ENCODE data around the gene CFAP126. TPM values are rescaled to one million over a fixed set of nuclear protein-coding genes. Genes with fewer than 3 reads are reported as not detected.

Gene CFAP126
- total RNA-seq: not detected

DNA sequence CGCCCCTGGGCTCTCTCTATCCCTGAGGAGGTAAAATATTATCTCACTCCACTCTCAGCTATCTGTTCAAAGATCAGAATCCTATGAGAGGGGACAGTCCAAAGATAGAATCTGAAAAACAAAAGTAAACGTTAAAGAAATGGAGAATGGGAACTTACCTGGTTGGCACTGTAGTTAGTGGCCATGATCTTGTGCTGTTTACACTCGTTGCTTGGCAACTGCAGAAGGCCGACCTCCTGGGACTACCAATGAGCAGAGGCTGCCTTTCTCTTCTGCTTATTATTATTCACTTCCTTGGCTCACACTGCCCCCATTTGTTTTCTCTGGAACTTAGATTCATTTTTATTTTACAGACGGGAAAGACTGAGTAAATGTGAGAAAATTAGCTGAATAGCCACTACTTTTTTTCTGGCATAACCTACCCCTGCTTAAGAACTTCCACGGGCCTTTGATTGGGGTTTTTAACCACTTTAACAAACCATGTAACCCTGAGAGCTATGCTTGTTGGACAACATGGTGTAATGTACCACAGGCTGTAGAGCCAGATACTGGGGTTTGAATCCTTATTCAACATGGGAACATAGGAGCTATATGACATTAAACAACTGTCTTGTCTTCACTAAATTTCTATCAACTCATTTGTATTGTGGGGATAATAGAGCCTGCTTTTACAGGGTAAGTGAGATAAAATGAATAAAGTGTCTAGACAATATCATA, at the start of gene CFAP126:
Gene CFAP126 (minus strand): TSS at position 193 of the 717 bp plus-strand sequence. CDS start 8 bp downstream, at position 185.

Small RNA genes lying within 50 kb of the gene (small RNA-seq; reads per million reads assigned to genes)
- 0 reads per million in 2 donors for gene AL592295.2
- gene RNU6-481P: 0 reads per million in 2 donors

Other genes starting within 250 kb of the CFAP126 start
- gene PFDN2, start 249.8 kb downstream of the CFAP126 start, total RNA-seq: 10 to 100 TPM; 24.4 to 38.0 TPM
- gene NIT1, start 249.8 kb downstream of the CFAP126 start, total RNA-seq: 10 to 100 TPM; 29.9 to 30.3 TPM
- gene DEDD, start 235.2 kb downstream of the CFAP126 start, total RNA-seq: 10 to 100 TPM; 28.6 to 40.0 TPM
- 10 to 100 TPM; 59.2 to 63.9 TPM for gene UFC1, start 213.9 kb downstream of the CFAP126 start, total RNA-seq
- 10 to 100 TPM in 1 of 2 donors, 1 to 10 TPM in 1; 9.0 to 12.0 TPM for gene USP21, start 208.4 kb downstream of the CFAP126 start, total RNA-seq
- gene PPOX, start 201.4 kb downstream of the CFAP126 start, total RNA-seq: 10 to 100 TPM; 11.4 to 14.7 TPM
- 10 to 100 TPM; 27.3 to 29.9 TPM for gene B4GALT3, start 190.4 kb downstream of the CFAP126 start, total RNA-seq
- gene ADAMTS4, start 168.8 kb downstream of the CFAP126 start, total RNA-seq: 10 to 100 TPM in 1 of 2 donors, 1 to 10 TPM in 1; 4.0 to 18.6 TPM
- gene NDUFS2, start 165.5 kb downstream of the CFAP126 start, total RNA-seq: 100 to 1,000 TPM; 137 to 170 TPM
- gene FCER1G, start 152.6 kb downstream of the CFAP126 start, total RNA-seq: under 1 TPM; 0.34 to 0.67 TPM
- not detected for gene APOA2, start 144.2 kb downstream of the CFAP126 start, total RNA-seq
- 10 to 100 TPM; 17.9 to 20.0 TPM for gene TOMM40L, start 141.8 kb downstream of the CFAP126 start, total RNA-seq
- gene NR1I3, start 129.7 kb downstream of the CFAP126 start, total RNA-seq: not detected
- under 1 TPM; under 0.01 TPM for gene PCP4L1, start 109.1 kb downstream of the CFAP126 start, total RNA-seq
- under 1 TPM; under 0.01 to 0.33 TPM for gene MPZ, start 57.9 kb downstream of the CFAP126 start, total RNA-seq
- 10 to 100 TPM; 23.6 to 29.3 TPM for gene SDHC, start 53.5 kb downstream of the CFAP126 start, total RNA-seq
- gene FCGR2A, start 137.6 kb upstream of the CFAP126 start, total RNA-seq: 10 to 100 TPM in 1 of 2 donors, 1 to 10 TPM in 1; 7.7 to 14.8 TPM
- gene HSPA6, start 156.7 kb upstream of the CFAP126 start, total RNA-seq: 1 to 10 TPM; 6.0 to 7.2 TPM
- gene FCGR3A, start 181.9 kb upstream of the CFAP126 start, total RNA-seq: not detected

Data from melanocyte of skin (primary cell).